Natural killer cell (primary cell): ENCODE measurements around the gene SPRN. TPM values are rescaled to one million over a fixed set of nuclear protein-coding genes. Genes with fewer than 3 reads are reported as not detected.

Experiments
- ATAC-seq, 3 donors: fragments of 150-1000 bp in 2 of 3; fragments of 200-7000 bp in 1 of 3; cut with Tn5 transposase; 1 replicate in 1 of 3; 2 replicates in 2 of 3; pipeline ENCODE4 v1.10.0; 2021; ENCODE audit warnings: mild to moderate bottlenecking in 2 of 3, moderate library complexity in 2 of 3
- DNase-seq, 2 donors: peaks; one replicate each; pipeline versions ENCODE4 v3.0.0 to v3.0.0-alpha.2; 2013 to 2021; ENCODE audit warnings: mixed read lengths in 1 of 2
- H3K27ac ChIP-seq: one replicate; pipeline ENCODE4 v1.5.1; 2013; ENCODE audit warnings: mild to moderate bottlenecking, low read length
- H3K27me3 ChIP-seq: one replicate; pipeline ENCODE4 v1.6.1; 2013; ENCODE audit warnings: low read length; ENCODE audit not compliant: control insufficient read depth, insufficient read depth
- H3K36me3 ChIP-seq: one replicate; pipeline ENCODE4 v1.6.1; 2013; ENCODE audit warnings: low read length; ENCODE audit not compliant: control insufficient read depth, insufficient read depth
- H3K4me1 ChIP-seq: one replicate; pipeline ENCODE4 v1.6.1; 2013; ENCODE audit warnings: low read length; ENCODE audit not compliant: control insufficient read depth, insufficient read depth
- H3K4me3 ChIP-seq: one replicate; pipeline ENCODE4 v1.5.1; 2013; ENCODE audit warnings: low read length
- H3K9me3 ChIP-seq: one replicate; pipeline ENCODE4 v1.6.1; 2013; ENCODE audit warnings: low read length; ENCODE audit not compliant: control insufficient read depth, insufficient read depth
- H3K27ac Mint-ChIP-seq, 2 donors: one replicate each; pipeline ENCODE4 v1.8.0; 2022; ENCODE audit warnings: mild to moderate bottlenecking in 2 of 2, mixed read lengths in 2 of 2, moderate library complexity in 1 of 2
- H3K27me3 Mint-ChIP-seq, 2 donors: one replicate each; pipeline ENCODE4 v1.8.0; 2022; ENCODE audit warnings: low read depth in 2 of 2, mixed read lengths in 2 of 2
- H3K36me3 Mint-ChIP-seq: one replicate; pipeline ENCODE4 v1.8.0; 2022; ENCODE audit warnings: mixed read lengths
- H3K4me1 Mint-ChIP-seq, 2 donors: one replicate each; pipeline ENCODE4 v1.8.0; 2022; ENCODE audit warnings: mixed read lengths in 2 of 2
- H3K4me3 Mint-ChIP-seq: one replicate; pipeline ENCODE4 v1.8.0; 2022; ENCODE audit warnings: mild to moderate bottlenecking, moderate library complexity, mixed read lengths
- H3K9me3 Mint-ChIP-seq, 2 donors: one replicate each; pipeline ENCODE4 v1.8.0; 2022; ENCODE audit warnings: mixed read lengths in 2 of 2
- WGBS: methylation state at CpG from one replicate; pipeline ENCODE4 v1.1.7; 2013; ENCODE audit warnings: missing lambda C conversion rate; ENCODE audit not compliant: insufficient coverage; 5-methylcytosine and 5-hydroxymethylcytosine counted together
- intact Hi-C: fragments of 100-400 bp; cut with micrococcal nuclease; formaldehyde crosslinking; loops from one replicate; pipeline ENCODE4 v1.14.2; 2022
- total RNA-seq, 4 donors: library from RNA; stranded (reverse); fragments of 120-200 nt in 1 of 4; gene quantifications; one replicate each; pipeline versions ENCODE4 v1.2.3 to v1.2.4, GENCODE V29; 2013 to 2022
- TF ChIP-seq, protein P1 (sequence below): fragments of 200-600 bp; IDR thresholded peaks from one replicate; pipeline ENCODE4 v1.8.0; 2022; ENCODE audit warnings: antibody characterized with exemption

SPRN gene
- total RNA-seq, 3 donors from 2014 or later (not counting 1 experiment from before 2014, with no cell fraction given), result not detected

- Mint-ChIP-seq H3K36me3 (no peaks in the 10 kb centered on the region), H3K4me3 (peak within 1 kb of the TSS; percentile 88), H3K27ac (peak within 1 kb of the TSS in 1 of 2 donors; percentile 86), H3K9me3 (no peaks in the 10 kb centered on the region), H3K4me1 (peaks cover 0 to 15% of the 10 kb centered on the region in 2 donors), H3K27me3 (no peaks in the 10 kb centered on the region)
- no peaks in the 10 kb centered on the region for H3K9me3 ChIP-seq
- no peaks in the 10 kb centered on the region for H3K27me3 ChIP-seq
- peak; percentile 99 for ATAC-seq
- peak within 1 kb of the TSS; percentile 48 for H3K27ac ChIP-seq
- TF ChIP-seq, protein P1, sequence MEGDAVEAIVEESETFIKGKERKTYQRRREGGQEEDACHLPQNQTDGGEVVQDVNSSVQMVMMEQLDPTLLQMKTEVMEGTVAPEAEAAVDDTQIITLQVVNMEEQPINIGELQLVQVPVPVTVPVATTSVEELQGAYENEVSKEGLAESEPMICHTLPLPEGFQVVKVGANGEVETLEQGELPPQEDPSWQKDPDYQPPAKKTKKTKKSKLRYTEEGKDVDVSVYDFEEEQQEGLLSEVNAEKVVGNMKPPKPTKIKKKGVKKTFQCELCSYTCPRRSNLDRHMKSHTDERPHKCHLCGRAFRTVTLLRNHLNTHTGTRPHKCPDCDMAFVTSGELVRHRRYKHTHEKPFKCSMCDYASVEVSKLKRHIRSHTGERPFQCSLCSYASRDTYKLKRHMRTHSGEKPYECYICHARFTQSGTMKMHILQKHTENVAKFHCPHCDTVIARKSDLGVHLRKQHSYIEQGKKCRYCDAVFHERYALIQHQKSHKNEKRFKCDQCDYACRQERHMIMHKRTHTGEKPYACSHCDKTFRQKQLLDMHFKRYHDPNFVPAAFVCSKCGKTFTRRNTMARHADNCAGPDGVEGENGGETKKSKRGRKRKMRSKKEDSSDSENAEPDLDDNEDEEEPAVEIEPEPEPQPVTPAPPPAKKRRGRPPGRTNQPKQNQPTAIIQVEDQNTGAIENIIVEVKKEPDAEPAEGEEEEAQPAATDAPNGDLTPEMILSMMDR, result no peak
- intact Hi-C loops, result loop anchor here (2.0 kb wide), 1 partner anchor 15 kb away; no protein-coding TSS in a partner anchor
- DNase-seq, result peak; percentile 94 to 95
- H3K4me3 ChIP-seq, result peak within 1 kb of the TSS; percentile 61
- peaks cover 18% of the 10 kb centered on the region for H3K36me3 ChIP-seq
- under 1% methylated on average over 89 of the region's 89 CpGs for WGBS
- peaks cover 30% of the 10 kb centered on the region for H3K4me1 ChIP-seq
These were observed 51.0 kb downstream of the SPRN start, which contains the start of gene ECHS1 for GRCh38 chr10:133373174-133374090. TSS of gene ECHS1 (minus strand) at chr10:133373354. CDS start at chr10:133373333, 21 bp downstream.

- Histone ChIP-seq H3K4me3 (no peak overlapping the region), H3K27me3 (no peaks in the 10 kb centered on the region), H3K9me3 (no peaks in the 10 kb centered on the region), H3K4me1 (peaks cover 20% of the 10 kb centered on the region), H3K27ac (no peak overlapping the region), H3K36me3 (peaks cover 22% of the 10 kb centered on the region)
- Mint-ChIP-seq H3K27ac (no peak overlapping the region), H3K36me3 (no peaks in the 10 kb centered on the region), H3K27me3 (no peaks in the 10 kb centered on the region), H3K9me3 (no peaks in the 10 kb centered on the region), H3K4me1 (peaks cover 0 to 10% of the 10 kb centered on the region in 2 donors), H3K4me3 (peak overlapping the region; percentile 79)
- no peak for DNase-seq
- ATAC-seq, result no peak
- TF ChIP-seq, protein P1, result no peak
- WGBS, result 62% methylated on average over 19 of the region's 20 CpGs
- intact Hi-C loops, result loop anchor here (2.0 kb wide), 1 partner anchor 16 kb away; no protein-coding TSS in a partner anchor
These were observed 51.9 kb downstream of the SPRN start for GRCh38 chr10:133372507-133372906.

Other genes starting within 250 kb of the SPRN start
- under 1 TPM in 2 of 3 donors, not detected in 1; 0.31 to 0.33 TPM for gene UTF1, start 194.4 kb downstream of the SPRN start, total RNA-seq
- 1 to 10 TPM in 1 of 3 donors, under 1 TPM in 2; 0.48 to 4.1 (median 0.75) TPM for gene VENTX, start 186.8 kb downstream of the SPRN start, total RNA-seq
- gene ADAM8, start 147.8 kb downstream of the SPRN start, total RNA-seq, result 100 to 1,000 TPM; 357 to 682 (median 425) TPM
- 10 to 100 TPM; 74.3 to 81.8 (median 78.7) TPM for gene TUBGCP2, start 115.8 kb downstream of the SPRN start, total RNA-seq
- 10 to 100 TPM; 28.1 to 39.0 (median 32.4) TPM for gene ZNF511, start 115.7 kb downstream of the SPRN start, total RNA-seq
- not detected for gene CALY, start 87.7 kb downstream of the SPRN start, total RNA-seq
- not detected for gene PRAP1, start 77.3 kb downstream of the SPRN start, total RNA-seq
- gene FUOM, start 66.6 kb downstream of the SPRN start, total RNA-seq, result 1 to 10 TPM; 7.6 to 9.5 (median 7.9) TPM
- gene ECHS1, start 51.3 kb downstream of the SPRN start, total RNA-seq, result 10 to 100 TPM; 17.7 to 21.3 (median 19.9) TPM
- gene PAOX, start 45.4 kb downstream of the SPRN start, total RNA-seq, result 1 to 10 TPM; 4.2 to 5.8 (median 5.5) TPM
- 10 to 100 TPM; 64.3 to 76.3 (median 67.1) TPM for gene MTG1, start 30.5 kb downstream of the SPRN start, total RNA-seq
- 10 to 100 TPM in 1 of 3 donors, 1 to 10 TPM in 2; 8.6 to 13.8 (median 9.9) TPM for gene SCART1, start 29.3 kb upstream of the SPRN start, total RNA-seq
- 1 to 10 TPM; 2.8 to 3.8 (median 2.9) TPM for gene CYP2E1, start 102.7 kb upstream of the SPRN start, total RNA-seq
- under 1 TPM in 1 of 3 donors, not detected in 2; 0.82 TPM for gene SYCE1, start 141.0 kb upstream of the SPRN start, total RNA-seq
- gene FRG2B, start 202.2 kb upstream of the SPRN start, total RNA-seq, result not detected